HG02571 (cell line): ENCODE results near the gene CELF4.
"Not testable (repeated sequence)": the region's sequence is repeated elsewhere in the genome, so short reads cannot be mapped to it uniquely, and the experiment has no call there.

Source experiments
- ATAC-seq: cut with Tn5 transposase; IDR thresholded peaks from one replicate; pipeline ENCODE4 v1.9.1; 2021; ENCODE audit warnings: mild to moderate bottlenecking, moderate library complexity; ENCODE audit not compliant: unreplicated experiment

CELF4 gene

DNA sequence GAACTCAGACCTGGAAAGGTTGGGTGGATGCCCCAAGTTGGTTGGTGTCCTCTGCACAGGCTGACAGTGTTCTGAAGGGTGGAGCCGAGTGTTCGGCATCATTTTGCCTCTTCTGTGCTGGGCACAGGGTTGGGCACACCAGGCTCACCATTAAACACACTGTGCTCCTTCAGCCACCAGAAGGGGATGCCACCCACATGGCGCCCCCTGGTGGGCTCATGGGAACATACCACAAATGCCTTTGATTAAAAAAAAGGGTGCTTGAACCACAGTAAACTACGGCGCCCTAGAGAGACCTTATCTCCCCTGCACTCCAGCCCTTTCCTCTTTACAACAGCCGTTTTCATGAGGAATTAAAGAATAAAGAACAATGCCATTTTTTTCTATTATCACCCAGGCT is 89.4 kb downstream of the CELF4 start:
- ATAC-seq = no peak

DNA sequence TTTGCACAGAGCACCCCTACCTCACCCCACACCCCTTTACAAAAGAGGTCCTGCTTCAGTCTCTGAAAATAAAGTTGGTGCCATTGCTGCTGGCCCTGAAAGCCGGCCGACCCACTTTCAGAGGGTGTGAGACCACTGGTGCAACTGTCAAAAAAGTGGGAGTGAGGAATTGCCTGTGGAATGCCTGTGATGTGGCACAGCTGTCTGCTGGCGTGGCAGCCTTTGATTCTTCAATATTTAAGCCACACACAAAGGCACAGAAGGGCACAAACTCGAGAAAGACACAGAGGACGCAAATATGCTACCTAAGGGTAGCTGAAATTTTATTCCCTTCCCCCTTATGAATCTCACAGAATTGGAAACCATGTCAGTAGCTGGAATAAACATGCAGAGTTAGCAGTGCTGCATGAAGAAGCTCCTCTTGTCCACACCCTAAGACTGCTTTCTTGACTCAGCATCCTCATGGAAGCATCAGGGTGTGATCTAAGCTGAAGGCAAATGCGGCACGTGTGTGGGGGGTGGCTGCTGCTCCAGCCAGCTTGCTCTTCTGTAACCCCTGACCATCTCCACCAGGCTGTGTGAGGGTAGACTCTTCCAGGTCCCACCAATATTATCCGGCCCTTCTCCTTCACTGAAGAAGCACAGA is 92.3 kb downstream of the CELF4 start:
- ATAC-seq = no peak

DNA sequence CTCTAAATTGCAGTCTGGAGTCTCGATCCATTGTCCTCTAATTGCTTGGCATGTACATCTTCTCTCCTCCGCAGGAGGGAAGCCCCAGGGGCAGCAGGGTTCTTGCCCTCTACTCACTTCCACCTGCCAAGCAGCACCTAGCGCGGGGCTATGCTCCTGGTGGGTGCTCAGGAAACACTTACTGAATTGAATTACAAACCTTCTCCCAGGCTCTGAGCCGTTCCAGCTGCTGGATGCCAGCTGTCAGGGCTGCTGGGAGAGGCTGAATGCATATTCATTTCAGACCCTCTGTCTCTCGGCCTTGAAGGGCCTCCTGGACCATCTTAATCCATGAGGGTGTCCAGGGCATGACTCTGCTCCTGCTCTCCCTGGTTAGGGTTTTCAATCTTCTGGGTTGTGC is 94.0 kb downstream of the CELF4 start:
- ATAC-seq = no peak

DNA sequence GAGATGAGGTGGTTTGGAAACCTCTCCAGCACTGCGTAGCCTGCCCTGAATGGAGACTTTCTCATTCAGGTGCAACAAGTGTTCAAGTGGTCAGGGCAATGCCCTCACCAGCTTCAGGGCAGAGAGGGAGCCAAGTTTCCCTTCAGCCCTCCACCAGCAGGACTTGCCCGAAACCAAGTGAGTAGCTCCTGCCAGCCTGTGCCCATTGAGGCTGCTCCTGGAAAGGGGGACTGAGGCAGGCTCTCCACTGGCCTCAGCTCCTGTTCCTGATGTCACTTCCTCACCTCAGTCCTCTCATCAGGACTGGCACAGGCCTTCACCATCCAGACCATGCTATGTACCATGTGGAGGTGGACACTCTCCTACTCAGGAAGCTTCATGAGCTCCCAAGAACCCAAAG is 94.6 kb downstream of the CELF4 start:
- ATAC-seq = no peak

DNA sequence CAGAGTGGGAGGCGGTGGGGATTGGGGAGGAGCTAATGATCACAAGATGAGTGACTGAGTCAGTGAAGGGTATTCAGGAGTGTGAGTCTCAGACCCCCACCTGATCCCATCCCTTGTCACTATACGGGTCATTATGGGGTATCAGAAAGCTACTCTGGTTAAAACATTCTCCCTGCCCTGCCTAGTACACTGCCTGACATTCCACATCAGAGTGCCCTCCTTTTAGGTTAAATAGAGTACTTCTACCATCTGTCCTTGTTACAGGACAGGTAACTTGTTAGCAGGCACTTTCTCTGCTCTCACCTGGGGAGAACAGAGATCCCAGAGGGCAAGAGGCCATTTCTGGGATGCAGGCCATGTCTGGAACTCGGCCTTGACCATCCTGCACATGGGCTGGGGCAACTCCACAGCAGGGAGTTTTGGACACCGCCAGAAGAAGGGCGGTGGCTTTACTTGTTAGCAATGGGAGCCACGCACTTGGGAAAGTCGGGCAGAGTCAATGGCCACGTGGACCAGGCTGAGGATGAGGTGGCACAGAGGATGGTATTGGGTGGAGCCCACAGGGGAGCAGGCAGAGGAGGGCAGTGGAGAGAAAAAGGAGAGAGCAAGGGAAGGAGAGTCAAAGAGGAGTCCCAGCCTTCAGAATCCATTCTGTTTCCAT is 98.5 kb downstream of the CELF4 start:
- no peak for ATAC-seq

DNA sequence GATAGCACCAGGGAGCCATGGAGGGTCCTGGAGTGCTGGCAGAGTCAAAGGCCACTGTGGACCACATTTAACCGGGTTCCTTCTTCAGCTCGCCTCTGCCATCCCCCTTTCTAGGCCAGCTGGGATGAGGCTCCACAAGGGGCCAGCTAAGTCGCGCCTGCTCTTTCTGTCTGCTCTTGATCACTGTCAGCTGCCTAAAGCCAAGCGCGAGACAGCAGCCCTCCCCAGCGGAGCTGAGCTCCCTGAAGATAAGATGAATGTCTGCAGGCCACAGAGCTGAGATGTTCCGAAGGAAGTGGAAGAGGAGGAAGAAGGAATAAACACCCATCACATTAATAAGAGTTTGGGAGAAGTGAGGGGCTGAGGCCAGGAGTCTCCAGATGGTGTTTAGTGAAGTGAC is 99.6 kb downstream of the CELF4 start:
- ATAC-seq = no peak

DNA sequence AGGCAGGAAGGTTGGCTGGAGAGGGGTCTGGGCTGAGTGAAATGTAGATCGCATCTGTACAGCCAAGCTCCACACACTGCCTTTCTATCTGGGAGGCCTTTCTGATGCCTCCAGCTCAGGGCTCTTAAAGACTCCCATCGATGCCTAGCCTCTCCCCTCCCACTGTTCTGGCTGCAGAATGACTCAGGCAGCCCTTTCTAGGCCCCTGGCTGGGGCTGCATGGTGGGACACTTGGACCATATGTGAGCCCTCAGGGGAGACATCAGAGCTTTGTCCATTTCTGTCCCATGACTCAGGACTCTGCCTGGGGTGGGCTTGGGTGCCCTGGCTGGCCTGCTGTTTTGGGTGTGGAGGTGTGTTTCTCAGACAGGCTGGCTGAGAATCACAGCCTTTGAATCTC is 101.3 kb downstream of the CELF4 start:
- ATAC-seq = no peak

DNA sequence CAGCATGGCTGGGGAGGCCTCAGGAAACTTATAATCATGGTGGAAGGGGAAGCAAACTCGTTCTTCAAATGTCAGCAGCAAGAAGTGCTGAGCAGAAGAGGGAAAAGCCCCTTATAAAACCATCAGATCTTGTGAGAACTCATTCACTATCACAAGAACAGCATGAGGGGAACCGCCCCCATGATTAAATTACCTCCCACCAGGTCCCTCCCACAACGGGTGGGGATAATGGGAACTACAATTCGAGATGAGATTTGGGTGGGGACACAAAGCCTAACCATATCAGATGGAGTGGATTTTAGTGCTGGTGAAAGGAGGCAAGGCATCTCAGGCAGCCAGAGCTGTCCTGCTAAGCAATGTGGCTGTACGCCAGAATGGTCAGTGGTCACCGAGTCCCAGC is 104.3 kb downstream of the CELF4 start:
- not testable (repeated sequence) for ATAC-seq

DNA sequence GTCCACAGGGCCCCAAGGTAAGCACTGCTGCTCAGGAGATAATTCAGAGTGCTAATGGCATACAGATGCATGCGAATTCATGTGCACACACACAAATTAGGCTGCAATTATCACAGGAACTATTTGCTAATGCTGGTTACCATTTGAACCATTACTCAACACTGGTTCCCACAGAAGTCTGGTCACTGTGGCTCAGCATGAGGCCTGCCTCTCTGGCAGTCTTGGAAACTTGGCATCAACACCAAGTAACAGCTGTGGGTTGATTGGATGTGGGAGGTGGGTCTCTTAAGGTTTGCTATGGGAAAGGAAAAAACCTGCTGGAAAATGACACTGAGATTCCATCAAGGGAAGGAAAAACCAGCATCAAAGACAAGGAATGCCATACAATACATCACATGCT is 105.0 kb downstream of the CELF4 start:
- ATAC-seq = no peak

DNA sequence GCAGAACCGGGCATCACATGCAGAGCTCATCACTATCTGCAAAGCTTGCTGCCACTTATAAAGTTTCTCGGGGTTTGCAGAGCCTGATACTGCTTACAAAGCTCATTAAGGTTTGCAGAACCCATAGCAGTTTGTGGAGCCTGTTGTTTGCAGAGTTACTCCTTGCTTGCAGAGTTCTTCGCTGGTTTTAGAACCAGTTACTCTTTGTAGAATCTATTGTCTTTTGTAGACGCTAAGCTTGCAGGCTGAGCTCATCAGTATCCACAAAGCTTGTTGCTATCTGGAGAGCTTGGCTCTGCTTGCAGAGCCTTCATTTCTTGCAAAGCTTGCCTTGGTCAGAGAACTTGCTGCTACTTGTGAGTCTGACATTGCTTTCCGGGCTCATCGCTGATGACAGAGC is 106.9 kb downstream of the CELF4 start:
- ATAC-seq = no peak

DNA sequence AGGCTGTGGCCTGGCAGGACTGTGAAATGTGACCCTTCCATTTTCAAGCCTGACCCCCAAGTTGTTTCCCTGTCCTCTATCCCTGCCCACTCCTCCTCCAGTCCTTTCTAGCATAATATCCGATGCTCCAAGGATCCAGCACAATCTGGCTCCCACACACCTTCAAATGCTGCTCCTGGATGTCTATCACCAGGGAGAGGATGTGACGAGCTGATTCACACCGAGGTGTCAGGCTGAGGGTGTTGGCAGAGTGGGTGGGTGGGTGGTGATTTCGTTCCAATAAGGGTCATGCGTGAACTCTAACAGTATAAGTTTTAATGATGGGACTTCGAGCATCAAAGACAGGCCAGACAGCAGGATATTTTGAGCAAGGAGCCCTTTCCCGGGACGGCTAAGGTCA is 107.8 kb downstream of the CELF4 start:
- ATAC-seq = no peak

DNA sequence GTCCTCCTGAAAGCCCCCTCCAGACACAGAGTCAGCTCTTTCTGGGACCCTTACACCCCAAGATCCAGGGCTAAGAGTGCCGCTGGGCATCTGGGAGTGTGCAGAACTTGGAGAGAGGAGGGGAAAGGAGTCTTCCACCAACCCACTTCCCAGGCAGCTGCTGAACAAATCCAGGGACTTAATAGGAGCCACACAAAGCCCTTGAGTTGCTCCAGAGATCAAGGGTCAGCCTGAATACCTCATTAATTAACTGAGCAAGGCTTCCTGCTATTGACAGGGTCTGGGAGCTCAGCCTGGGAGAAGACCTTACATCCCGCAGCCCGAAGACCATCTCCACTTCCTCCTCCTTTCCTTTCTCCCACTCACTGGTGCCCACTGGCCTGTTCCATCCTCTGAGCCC is 108.3 kb downstream of the CELF4 start:
- no peak for ATAC-seq

DNA sequence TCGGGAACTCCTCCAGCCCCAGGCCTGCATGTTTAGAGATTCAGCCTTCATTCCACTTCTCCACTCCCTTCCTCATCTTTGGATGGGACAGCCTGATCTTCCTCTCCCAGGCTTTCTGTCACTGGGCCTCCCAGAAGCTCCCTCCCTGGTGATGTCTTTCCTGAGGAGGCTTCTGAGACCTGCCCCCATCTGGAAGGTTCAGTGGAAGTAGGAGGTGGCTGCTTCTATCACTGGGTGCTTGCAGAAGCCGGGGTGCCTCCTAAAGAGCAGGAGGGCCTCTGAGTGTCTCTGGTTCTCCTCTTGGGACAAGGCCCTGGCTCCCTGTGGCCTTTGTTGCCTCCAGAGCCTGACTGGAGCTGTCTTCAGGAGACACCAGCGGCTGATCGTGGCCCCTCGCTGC is 108.7 kb downstream of the CELF4 start:
- no peak for ATAC-seq

DNA sequence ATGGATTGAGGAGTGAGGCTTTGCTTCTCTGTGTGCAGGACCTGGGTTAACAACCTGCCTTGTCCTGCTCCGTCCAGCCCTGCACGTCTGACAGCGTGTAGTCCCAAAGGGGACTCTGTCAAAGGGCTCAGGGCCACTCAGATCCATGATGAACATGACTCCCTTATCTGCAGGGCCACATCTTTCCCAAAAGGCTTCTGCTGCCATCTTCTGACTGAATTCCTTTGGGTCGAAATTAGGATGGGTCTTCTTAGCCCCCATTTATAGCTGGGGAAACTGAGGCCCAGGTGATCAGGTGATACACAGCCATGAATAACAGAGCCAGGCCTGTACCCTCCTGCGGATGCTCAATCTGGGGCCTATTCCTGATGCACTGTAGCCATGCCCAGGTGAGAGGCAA is 109.2 kb downstream of the CELF4 start:
- no peak for ATAC-seq

DNA sequence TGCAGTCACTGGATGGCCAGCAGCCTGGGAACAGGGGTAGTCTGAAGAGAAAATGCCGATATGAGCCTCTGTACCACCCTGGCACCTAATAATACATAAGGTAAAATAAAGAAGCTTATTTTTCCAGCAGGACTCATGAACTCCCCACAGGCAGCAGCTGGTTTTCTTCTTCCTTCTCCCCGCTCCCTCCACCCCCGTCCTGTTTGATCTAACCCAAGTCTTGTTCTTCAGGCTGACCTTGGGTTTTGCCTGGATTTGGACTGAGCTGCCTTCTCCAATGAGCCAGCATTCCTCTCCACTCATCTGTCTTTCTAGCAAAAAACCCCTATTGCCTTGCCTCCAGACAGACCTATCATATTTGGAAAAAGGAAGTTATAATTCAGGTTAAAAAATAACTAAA is 111.8 kb downstream of the CELF4 start:
- ATAC-seq = no peak

DNA sequence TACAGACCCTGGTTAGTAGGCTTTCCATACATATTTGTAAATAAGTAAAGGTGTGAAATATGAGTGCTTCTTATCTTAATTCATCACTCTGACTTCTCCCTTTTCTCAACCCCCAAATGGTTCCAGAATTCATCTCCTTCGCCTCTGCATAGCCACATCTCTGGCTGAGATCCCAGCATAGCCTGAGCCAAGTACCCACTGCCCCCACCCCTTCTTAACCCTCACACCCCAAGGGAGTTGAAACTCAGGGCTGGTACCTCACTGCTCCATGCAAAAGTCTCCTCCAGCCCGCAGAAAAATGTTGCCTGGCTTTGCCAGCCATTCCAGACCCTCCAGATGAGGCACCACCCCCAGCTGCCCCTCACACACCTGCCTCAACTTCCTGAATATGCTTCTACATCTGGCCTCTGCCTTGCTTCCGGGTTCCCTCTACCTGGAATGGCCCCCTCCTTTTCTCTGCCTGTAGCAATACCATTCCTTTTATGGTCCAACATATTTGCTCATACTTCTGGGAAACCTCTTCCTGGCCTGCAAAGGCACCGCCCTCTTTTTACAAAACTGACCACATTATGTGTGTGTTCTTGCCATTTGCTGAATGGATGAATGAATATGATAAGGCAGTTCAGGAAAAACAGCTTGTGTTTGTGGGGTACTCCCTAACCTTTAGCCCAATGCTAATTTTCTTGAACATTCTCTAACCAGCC is 112.8 kb downstream of the CELF4 start:
- no peak for ATAC-seq

DNA sequence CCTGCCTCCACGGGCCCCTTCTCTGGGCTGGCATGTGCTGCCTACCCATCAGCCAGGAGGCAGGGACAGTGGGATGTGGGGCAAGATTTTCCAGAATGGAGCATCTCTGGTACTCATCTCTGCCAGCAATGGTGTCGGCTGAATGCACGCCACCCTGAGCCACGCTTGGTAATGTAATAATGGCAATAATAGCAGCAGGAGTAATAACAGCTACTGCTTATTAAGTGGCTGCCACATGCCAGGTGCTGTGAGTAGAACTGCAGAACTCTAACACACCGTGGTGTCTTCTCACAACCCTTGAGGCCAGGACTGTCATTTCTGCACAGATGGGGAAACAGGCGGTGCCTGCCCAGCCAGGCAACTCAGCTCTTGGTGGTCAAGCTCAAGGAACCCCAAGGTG is 113.6 kb downstream of the CELF4 start:
- no peak for ATAC-seq

DNA sequence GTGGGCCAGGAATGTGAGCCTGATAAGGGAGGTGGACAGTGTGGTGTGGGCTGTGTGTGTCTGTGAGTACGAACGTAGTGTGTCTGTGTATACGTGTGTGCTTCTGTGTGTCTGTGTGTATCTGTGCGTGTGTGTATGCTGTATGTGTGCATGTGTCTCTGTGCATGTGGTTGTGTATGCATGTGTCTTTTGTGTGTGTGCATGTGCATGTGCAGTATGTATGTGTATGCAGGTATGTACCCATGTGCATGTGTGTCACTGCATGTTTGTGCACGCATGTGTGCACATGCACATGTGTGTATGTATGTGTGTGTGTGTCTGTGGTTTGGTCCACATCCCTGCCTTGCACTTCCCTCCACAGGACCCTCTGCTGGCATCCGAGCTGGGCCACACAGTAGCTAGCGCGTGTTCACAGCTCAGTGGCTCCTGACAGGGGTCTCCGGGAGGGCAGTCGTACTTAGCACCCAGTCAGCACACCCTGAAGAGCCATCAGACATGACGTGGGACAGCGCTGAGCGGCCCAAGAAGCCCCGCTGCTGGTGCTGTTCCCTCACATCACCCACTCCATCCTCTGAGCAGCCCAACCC is 114.3 kb downstream of the CELF4 start:
- no peak for ATAC-seq

DNA sequence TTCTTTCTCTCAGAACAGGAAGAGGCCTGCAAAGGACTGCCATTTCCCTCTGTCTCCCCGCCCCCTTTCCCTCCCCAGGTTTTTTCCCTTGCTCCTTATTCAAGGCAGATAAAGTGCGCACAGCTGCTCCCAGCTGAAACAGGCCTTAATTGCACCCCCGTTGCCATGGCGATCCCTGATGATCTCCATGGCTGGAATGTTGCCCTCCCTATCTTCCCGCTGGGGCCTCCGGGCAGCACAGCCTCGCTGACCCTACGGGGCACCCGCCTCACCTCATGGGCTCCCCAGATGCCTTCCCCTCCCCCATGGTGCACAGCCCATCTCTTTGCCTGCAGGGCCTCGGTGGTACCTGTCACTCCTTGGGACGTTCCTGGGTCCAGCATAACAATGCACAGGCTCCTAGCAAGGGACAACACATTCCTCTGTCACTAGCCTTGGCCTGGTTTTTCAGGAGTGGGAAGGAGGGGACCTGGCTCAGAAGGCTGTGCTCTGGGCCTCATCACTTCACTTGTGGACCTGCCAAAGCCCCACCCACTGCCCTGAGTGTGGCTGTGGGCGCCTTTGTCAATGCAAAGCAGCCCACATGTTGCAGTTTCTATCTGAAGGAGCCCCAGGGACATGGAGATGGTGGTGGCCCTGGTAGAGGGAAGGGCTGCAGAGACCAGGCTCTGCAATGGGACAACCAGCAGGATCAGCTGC is 115.0 kb downstream of the CELF4 start:
- ATAC-seq = no peak

DNA sequence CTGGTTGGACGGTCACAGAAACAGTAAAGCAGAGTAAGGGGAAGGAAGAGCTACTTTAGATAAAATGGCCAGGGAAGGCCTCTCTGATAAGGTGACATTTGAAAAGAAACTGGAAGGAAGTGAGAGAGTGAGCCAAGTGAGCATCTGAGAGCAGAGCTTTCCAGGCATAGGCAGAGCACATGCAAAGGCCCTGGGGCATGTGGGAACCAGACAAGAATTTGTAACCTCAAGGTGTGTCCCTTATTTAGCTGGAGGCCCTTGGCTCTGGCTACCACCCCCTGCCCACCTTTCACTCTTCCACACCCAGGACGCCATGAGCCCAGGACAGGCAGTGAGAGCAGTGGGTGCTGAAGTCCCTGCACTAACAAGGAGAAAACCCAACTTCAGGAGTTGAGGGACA is 116.0 kb downstream of the CELF4 start:
- no peak for ATAC-seq

DNA sequence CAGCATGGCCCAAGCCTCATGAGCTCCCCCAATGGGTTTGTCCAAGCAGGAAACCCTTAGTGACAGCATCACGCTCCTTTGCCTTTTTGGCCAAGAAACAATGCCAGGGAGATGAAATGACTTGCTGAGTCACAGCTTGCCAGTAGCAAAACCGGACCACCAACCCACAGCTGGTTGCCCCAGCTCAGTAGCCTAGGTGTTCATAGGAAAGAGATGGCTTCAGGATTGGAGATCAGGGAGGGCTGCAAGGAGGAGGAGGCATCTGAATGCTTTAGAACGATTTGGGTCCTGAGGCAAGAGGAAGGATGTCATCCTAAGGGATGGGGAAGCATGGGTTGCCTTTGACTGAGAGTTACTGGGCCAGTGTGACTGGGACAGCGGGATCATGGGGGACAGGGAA is 116.7 kb downstream of the CELF4 start:
- no peak for ATAC-seq
